CMK (cell line): ENCODE results near the gene TCP10L.
A peak's percentile ranks its signal among the peaks of the same experiment; 100 is the strongest.
"Not testable (repeated sequence)": the region's sequence is repeated elsewhere in the genome, so short reads cannot be mapped to it uniquely, and the experiment has no call there.

ENCODE experiments used
- DNase-seq: peaks from one replicate; pipeline ENCODE4 v3.0.0-alpha.2; 2010; ENCODE audit warnings: low read depth

The TCP10L gene, protein sequence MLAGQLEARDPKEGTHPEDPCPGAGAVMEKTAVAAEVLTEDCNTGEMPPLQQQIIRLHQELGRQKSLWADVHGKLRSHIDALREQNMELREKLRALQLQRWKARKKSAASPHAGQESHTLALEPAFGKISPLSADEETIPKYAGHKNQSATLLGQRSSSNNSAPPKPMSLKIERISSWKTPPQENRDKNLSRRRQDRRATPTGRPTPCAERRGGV

DNA sequence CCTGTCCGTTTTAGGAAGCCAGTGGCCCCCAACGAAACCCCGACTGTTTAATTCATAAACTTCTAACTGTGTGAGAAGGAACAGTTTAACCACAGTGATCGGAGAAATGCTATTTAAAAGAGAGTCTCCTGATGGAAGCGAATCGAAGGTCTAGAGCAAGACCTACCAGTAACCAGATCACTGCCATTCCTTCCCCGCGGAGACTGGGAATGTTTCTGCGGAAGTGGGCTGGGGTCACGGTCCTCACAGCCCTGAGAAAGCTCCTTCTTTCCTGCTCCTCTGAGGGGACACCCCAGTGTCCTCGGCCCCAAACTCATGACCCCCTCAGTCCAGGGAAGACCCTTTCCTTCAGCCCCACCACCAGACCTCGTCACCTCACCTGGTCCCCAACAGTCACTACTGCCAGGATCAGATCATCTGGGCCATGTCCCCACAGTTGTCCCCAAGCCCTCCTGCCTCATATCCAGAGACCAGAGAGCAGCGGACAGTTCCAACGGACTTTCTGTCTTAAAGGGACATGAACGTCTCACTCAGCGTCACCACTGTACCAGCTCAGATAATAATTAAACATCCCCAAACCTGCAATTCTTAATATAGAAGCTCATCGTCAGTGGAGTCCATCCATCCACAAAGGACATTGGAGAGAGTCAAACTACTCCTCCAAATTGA is at the start of gene TCP10L:
Gene TCP10L (minus strand): TSS at position 482 of the 669 bp plus-strand sequence. CDS start 1,219 bp downstream, outside the sequence.
- DNase-seq, result no peak

DNA sequence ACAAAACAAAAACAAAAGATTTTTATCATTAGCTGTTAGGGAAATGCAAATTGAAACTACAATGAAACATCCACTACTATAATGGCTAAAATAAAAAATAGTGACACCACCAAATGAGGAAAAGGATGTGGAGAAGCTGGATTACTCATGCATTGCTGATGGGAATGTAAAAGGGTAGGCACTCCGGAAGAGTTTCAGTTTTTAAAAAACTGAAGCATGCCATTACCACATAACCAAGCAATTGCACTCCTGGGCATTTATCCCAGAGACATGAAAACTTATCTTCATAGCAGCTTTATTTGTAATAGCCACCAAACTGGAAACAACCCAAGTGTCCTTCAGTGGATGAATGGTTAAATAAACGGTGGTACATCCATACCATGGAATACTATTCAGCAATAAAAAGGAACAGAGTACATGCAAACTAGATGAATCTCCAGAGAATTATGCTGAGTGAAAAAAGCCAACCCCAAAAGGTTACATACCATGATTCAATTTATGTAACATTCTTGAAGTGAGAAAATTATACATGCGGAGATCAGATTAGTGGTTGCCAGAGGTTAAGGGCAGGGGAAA is 41.4 kb upstream of the TCP10L start:
- no peak for DNase-seq

DNA sequence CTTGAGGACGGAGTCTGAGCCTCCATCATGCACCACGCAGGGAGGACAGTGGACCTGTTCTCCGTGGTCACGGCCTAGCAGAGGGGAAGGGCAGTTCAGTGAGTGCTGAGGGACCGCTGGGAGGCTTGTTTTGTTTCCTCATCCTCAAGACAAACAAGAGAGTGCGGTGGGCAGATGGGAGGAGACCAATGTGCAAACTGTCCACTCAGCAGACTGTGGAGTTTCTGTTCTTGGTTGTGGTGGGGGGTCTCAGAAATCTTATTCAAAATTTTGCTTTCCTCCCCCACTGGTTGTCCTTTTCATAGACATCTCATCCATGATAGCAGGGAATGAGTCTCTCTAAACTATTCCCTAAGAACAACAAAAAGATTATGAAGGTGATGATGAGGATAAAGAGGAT is 32.9 kb upstream of the TCP10L start:
- not testable (repeated sequence) for DNase-seq

GRCh38 chr21:32613436-32614043 is 28.2 kb upstream of the TCP10L start:
- no peak for DNase-seq

DNA sequence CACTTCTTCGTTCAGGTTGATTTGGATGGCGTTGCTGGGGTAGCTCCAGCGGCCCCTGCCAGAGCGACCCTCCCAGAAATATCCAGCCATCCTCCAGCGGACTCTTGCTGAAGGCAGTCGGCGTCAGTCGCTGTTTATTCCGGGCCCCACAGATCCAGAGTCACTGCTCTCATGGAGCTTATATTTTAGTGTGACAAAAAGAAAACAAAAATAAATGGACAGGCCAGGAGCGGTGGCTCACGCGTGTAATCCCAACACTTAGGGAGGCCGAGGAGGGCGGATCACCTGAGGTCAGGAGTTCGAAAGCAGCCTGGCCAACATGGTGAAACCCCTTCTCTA is 27.6 kb upstream of the TCP10L start:
- no peak for DNase-seq

- peak; percentile 86 for DNase-seq
These were observed 27.0 kb upstream of the TCP10L start, which contains the start of gene CFAP298 for GRCh38 chr21:32612075-32612998. CFAP298 (minus strand) TSS chr21:32612377; CDS start chr21:32612243, 134 bp downstream.

DNA sequence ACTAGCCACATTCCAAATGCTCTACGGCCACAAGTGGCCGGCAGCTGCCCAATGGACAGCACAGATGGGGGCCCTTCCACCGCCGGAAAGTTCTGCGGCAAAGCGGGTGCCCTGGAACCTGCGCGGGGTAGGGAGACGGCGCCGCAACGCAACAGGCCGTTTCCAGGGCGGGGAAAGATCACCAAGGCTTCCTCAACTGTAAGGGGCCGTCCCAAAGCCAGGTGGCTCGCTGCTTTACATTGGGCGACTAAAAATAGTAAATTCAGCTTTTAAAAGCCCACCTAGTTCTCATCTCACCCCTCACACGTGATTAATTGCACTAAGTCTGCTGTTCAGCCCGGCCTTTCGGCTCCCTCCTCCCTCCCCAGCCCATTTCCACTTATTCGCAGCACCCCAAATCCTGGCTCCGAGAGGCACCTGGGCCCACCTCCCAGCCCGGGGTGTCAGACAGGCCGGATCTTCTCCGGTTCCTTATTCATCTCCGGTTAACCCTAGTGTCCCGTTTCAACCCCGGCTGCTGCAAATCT is 26.2 kb upstream of the TCP10L start:
- DNase-seq, result peak; percentile 15

GRCh38 chr21:32610940-32611339 is 25.6 kb upstream of the TCP10L start:
- DNase-seq, result not testable (repeated sequence)

- DNase-seq, result no peak
These were observed 23.5 kb upstream of the TCP10L start for GRCh38 chr21:32608851-32609250.

DNA sequence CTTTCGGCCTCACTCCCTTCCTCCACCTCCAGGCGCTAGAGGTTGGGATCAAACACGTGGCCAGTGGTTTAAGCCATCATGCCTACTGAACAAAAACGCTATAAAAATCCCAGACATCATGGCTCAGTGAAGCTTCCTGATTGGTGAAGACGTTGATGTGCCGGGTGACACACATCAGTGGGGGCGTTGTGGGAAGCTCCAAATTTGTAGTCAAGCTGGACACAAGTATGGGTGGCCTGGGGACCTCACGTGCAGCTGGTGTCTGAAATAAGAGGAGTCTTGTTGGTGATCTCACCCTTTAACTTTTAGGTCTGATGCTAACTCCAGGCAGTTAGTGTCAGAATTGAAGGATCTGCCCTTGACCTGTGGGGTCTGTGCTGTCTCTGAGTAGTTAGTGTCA is 20.1 kb upstream of the TCP10L start:
- DNase-seq, result no peak

DNA sequence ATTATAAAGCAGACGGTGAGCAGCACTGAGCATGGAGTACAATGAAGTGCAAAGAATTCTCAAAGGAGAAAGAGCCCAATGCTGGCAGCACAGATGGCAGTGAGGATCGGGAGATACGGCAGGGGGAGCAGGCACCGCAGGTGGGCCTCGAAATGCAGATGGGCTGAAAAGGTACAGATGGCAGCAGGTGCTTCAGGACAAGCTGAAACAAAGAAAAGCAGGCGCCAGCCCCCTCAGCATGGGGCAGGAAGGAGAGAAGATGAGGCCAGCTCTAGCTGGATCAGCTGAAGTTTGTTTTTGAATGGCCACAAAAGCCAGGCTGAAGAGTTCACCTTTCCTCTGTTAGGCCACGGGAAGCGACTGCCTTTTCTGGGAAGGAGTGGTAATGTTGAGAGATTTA is 19.1 kb upstream of the TCP10L start:
- DNase-seq, result no peak

GRCh38 chr21:32603131-32603530 is 17.8 kb upstream of the TCP10L start:
- DNase-seq, result no peak

- DNase-seq, result no peak
These were observed 16.8 kb upstream of the TCP10L start for GRCh38 chr21:32602099-32602498.

- DNase-seq, result no peak
These were observed 14.2 kb upstream of the TCP10L start for GRCh38 chr21:32599526-32599925.

DNA sequence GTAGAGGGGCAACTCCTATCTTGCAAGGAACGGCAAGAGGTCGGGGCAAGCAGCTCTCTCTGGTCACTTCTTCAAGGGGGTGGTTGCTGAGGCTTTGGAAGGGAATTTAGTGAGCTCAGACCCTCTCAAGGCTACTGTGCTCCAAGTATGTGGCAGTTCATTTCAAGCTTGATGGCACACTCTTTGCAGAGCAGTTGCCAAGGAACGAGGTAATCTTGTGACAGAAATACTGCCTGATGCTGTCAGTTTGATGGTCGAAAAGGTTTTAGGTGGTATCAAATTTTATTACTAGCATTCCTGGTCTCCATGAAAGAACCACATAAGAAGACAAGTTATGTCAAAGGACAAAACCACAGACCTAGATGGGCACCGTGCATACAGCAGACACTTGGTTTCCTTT is 13.8 kb upstream of the TCP10L start:
- no peak for DNase-seq

GRCh38 chr21:32597205-32597604 is 11.9 kb upstream of the TCP10L start:
- DNase-seq, result no peak

DNA sequence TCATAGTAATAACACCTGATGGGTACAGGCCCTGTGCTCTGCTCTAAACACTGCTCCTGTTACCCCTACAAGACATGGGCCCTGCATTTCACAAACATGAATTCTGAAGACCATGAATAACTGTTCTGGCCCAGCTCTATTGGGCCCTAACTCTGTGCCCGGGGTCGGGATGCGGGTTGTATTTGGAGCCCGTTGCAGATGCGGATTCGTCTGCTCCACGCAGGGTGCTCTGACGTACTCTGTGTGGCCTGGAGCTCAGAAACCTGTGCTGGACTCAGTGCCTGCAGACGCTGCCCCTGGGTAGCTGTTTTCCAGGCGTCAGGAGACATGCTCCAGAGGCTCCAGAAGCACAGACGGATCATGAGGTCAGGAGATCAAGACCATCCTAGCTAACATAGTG is 10.1 kb upstream of the TCP10L start:
- no peak for DNase-seq

DNA sequence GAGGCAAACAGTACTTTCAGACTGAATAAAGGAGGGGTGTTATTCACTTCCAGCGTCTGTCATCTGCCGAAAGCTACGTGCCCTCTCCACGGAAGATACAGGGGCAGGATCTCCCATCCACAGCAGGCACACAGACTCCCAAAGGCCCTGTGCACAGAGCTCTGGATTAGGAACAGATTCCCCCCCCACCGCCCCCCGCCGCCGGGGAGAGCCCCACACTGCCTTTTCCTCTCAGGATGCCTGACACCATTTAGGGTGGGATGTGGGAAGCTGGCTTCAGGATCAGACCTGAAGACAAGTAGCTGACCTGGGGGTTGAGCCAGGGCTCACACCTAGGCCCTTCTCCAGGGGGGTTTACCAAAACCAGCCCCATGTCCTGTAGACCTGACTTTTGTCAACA is 8.4 kb upstream of the TCP10L start:
- DNase-seq, result no peak

DNA sequence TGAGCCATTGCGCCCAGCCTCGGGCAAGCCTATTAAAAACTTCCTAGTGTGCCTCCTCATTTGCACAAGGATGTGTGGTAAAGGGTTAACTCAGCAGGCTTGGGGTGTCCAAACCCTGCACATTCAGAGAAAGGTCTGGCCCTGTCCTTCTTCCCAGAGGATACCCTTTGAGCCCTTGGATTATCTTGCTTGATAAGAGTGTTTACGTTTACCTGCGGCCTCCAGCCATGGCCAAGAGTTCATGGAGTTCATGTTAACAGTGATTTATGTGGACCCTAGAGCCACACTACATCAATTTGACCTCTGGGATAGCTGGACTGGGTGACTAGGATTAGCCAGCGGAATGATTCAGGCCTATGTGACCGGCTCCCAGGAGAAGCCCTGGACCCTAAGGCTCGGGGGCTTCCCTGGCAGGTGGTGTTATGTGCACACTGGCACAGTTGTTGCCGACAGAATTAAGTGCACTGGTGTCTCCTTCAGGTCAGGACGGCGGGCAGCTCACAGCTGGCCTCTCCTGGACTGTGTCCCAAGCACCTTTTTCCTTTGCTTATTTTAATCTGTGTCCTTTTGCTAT is 7.7 kb upstream of the TCP10L start:
- DNase-seq, result no peak

DNA sequence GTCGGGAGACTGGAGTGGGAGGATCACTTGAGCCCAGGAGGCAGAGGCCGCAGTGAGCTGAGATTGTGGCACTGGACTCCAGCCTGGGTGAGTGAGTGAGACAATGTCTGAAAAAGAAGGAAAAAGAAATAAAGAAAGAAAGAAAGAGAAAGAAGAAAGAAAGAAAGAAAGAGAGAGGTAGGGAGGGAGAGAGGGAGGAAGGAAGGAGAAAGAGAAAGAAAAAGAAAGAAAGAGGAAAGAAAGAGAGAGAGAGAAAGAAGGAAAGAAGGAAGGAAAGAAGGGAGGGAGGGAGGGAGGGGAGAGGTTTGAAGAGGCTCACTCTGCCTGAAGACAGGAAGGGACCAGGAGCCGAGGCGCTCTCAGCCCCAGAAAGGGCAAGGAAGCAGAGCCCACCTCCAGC is 4.8 kb upstream of the TCP10L start:
- DNase-seq, result no peak

- no peak for DNase-seq
These were observed 2.3 kb upstream of the TCP10L start for GRCh38 chr21:32587651-32588050.
